HCT116 (cell line): ENCODE data around the gene RRAD. TPM values are rescaled to one million over a fixed set of nuclear protein-coding genes. Genes with fewer than 3 reads are reported as not detected.

ENCODE experiments used
- ATAC-seq: fragments of 200-7000 bp; cut with Tn5 transposase; 2 replicates; pipeline ENCODE4 v1.9.1; 2020; ENCODE audit warnings: mild to moderate bottlenecking, moderate library complexity
- BruUV-seq: library from RNA; stranded (reverse); fragments of 400-500 nt; replicated peaks from 2 replicates; lab custom pipeline; 2021; lab: Mats Ljungman, UMichigan
- CTCF ChIA-PET: fragments of 300-600 bp; sonication (Branson Sonifier 250); formaldehyde crosslinking; loops from one replicate; lab custom pipeline; 2021; ENCODE audit warnings: antibody characterized with exemption; lab: Charles Lee
- POLR2A ChIA-PET: fragments of 300-600, 350-600 bp; sonication (Branson Sonifier 250); formaldehyde crosslinking; loops from one replicate; lab custom pipeline; 2021; ENCODE audit warnings: antibody characterized with exemption; lab: Charles Lee
- RAD21 ChIA-PET, 2 experiments: fragments of 300-600 bp; sonication (Branson Sonifier 250); formaldehyde crosslinking; loops; one replicate each; lab custom pipeline; 2023; ENCODE audit warnings: low total read pairs in 2 of 2; ENCODE audit not compliant: uncharacterized antibody in 2 of 2, unreplicated experiment in 2 of 2, low non-redundant PET in 1 of 2; lab: Charles Lee
- DNase-seq: peaks from one replicate; pipeline ENCODE4 v3.0.0-alpha.2; 2010; ENCODE audit warnings: low read depth, low spot score
- H2AFZ ChIP-seq: fragments of 200-600 bp; shearing (Covaris generic), sonication (generic); 2 replicates; pipeline ENCODE4 v1.6.1; 2017; ENCODE audit warnings: low read depth, mixed run types, mixed read lengths, antibody characterized with exemption, low read length; ENCODE audit not compliant: poor library complexity, severe bottlenecking
- H3K27ac ChIP-seq: 2 replicates; pipeline ENCODE4 v1.5.1; 2012; ENCODE audit warnings: low read depth, low read length
- H3K27me3 ChIP-seq: fragments of 200-600 bp; sonication (generic); 2 replicates; pipeline ENCODE4 v1.6.1; 2016; ENCODE audit warnings: mixed run types, low read length, mixed read lengths; ENCODE audit not compliant: insufficient read depth
- H3K36me3 ChIP-seq, 2 experiments: fragments of 200-500 bp in 1 of 2; fragments of 200-600 bp in 1 of 2; sonication (Bioruptor generic) in 1 of 2; sonication (generic) in 1 of 2; 2 replicates each; pipeline versions ENCODE4 v1.5.1 to v1.6.1; 2014 to 2016; ENCODE audit warnings: low read length in 2 of 2, inconsistent platforms in 1 of 2, mixed read lengths in 1 of 2, mixed run types in 1 of 2; ENCODE audit not compliant: insufficient read depth in 2 of 2, control insufficient read depth in 1 of 2
- H3K4me1 ChIP-seq, 2 experiments: fragments of 200-600 bp in 1 of 2; sonication (generic) in 1 of 2; 2 replicates each; pipeline versions ENCODE4 v1.5.1 to v1.6.1; 2012 to 2017; ENCODE audit warnings: low read length in 2 of 2, inconsistent platforms in 1 of 2, mild to moderate bottlenecking in 1 of 2, mixed read lengths in 1 of 2, mixed run types in 1 of 2, moderate library complexity in 1 of 2; ENCODE audit not compliant: insufficient read depth in 2 of 2, control insufficient read depth in 1 of 2
- H3K4me2 ChIP-seq: fragments of 200-600 bp; sonication (generic); 2 replicates; pipeline ENCODE4 v1.6.1; 2017; ENCODE audit warnings: mixed run types, low read length, mixed read lengths
- H3K4me3 ChIP-seq, 2 experiments: fragments of 200-600 bp in 1 of 2; sonication (generic) in 1 of 2; replicated peaks in 1 of 2; 2 replicates each; pipeline ENCODE4 v1.5.1; 2011 to 2016; ENCODE audit warnings: low read length in 2 of 2, control low read depth in 1 of 2, low read depth in 1 of 2, mild to moderate bottlenecking in 1 of 2, mixed read lengths in 1 of 2, mixed run types in 1 of 2
- H3K79me2 ChIP-seq: fragments of 200-600 bp; sonication (generic); 2 replicates; pipeline ENCODE4 v1.6.1; 2017; ENCODE audit warnings: mild to moderate bottlenecking, mixed run types, low read length, moderate library complexity, mixed read lengths; ENCODE audit not compliant: insufficient read depth
- H3K9ac ChIP-seq: fragments of 200-600 bp; sonication (generic); 2 replicates; pipeline ENCODE4 v1.6.1; 2016; ENCODE audit warnings: low read length, mixed read lengths
- H3K9me2 ChIP-seq: fragments of 200-600 bp; sonication (generic), shearing (Covaris generic); 2 replicates; pipeline ENCODE4 v1.6.1; 2017; ENCODE audit warnings: mixed run types, mild to moderate bottlenecking, moderate library complexity; ENCODE audit not compliant: insufficient read depth
- H3K9me3 ChIP-seq, 2 experiments: fragments of 200-500 bp in 1 of 2; fragments of 200-600 bp in 1 of 2; sonication (Bioruptor generic) in 1 of 2; sonication (generic) in 1 of 2; 2 replicates each; pipeline ENCODE4 v1.6.1; 2014 to 2017; ENCODE audit warnings: low read length in 2 of 2, mixed read lengths in 2 of 2, inconsistent platforms in 1 of 2, low read depth in 1 of 2, mild to moderate bottlenecking in 1 of 2, mixed run types in 1 of 2, moderate library complexity in 1 of 2; ENCODE audit not compliant: control insufficient read depth in 1 of 2, insufficient read depth in 1 of 2
- H4K20me1 ChIP-seq: fragments of 200-600 bp; sonication (generic), shearing (Covaris generic); 2 replicates; pipeline ENCODE4 v1.6.1; 2017; ENCODE audit warnings: mixed run types, mild to moderate bottlenecking, moderate library complexity; ENCODE audit not compliant: insufficient read depth
- CBX3 ChIP-seq: IDR thresholded peaks from 2 replicates; pipeline ENCODE4 v1.6.1; 2012; ENCODE audit warnings: low read depth
- CEBPB ChIP-seq: IDR thresholded peaks from 2 replicates; pipeline ENCODE4 v1.6.1; 2012; ENCODE audit warnings: low read depth
- EGR1 ChIP-seq: IDR thresholded peaks from 2 replicates; pipeline ENCODE4 v1.6.1; 2012; ENCODE audit warnings: low read depth
- ELF1 ChIP-seq: IDR thresholded peaks from 2 replicates; pipeline ENCODE4 v1.6.1; 2012; ENCODE audit warnings: low read depth, borderline replicate concordance
- JUND ChIP-seq: IDR thresholded peaks from 2 replicates; pipeline ENCODE4 v1.6.1; 2012
- POLR2AphosphoS5 ChIP-seq: IDR thresholded peaks from 2 replicates; pipeline ENCODE4 v1.6.1; 2011; ENCODE audit warnings: mild to moderate bottlenecking, low read depth, low read length, moderate library complexity
- RAD21 ChIP-seq: IDR thresholded peaks from 2 replicates; pipeline ENCODE4 v1.6.1; 2012; ENCODE audit warnings: low read depth, mild to moderate bottlenecking
- SIN3A ChIP-seq: IDR thresholded peaks from 2 replicates; pipeline ENCODE4 v1.6.1; 2012; ENCODE audit warnings: low read depth
- TCF7L2 ChIP-seq: IDR thresholded peaks from 2 replicates; pipeline ENCODE4 v1.7.0; 2011; ENCODE audit warnings: borderline replicate concordance, inconsistent platforms; ENCODE audit not compliant: insufficient read depth, insufficient read length; ENCODE audit errors: extremely low read depth
- ZFX ChIP-seq: fragments of 450-650 bp; IDR thresholded peaks from 2 replicates; pipeline ENCODE4 v1.6.1; 2017
- ZNF274 ChIP-seq: fragments of 200-500 bp; sonication (Bioruptor generic); IDR thresholded peaks from 2 replicates; pipeline ENCODE4 v1.6.1; 2014; ENCODE audit warnings: mild to moderate bottlenecking, low read depth, low read length, inconsistent platforms
- intact Hi-C: fragments of 100-400 bp; cut with micrococcal nuclease; formaldehyde crosslinking; loops from 2 replicates; pipeline ENCODE4 v1.10.0; 2022
- total RNA-seq: library from RNA; stranded (reverse); gene quantifications from one replicate; pipeline ENCODE4 v1.2.1, GENCODE V29; 2021; ENCODE audit not compliant: unreplicated experiment
- TF ChIP-seq, protein P1 (sequence below): IDR thresholded peaks from 2 replicates; pipeline ENCODE4 v1.6.1; 2011; ENCODE audit warnings: mild to moderate bottlenecking, low read length, moderate library complexity; ENCODE audit not compliant: insufficient replicate concordance; ENCODE audit errors: extremely low read depth

Gene RRAD
- total RNA-seq, 1 experiment from 2014 or later, result 2.2 TPM

DNA sequence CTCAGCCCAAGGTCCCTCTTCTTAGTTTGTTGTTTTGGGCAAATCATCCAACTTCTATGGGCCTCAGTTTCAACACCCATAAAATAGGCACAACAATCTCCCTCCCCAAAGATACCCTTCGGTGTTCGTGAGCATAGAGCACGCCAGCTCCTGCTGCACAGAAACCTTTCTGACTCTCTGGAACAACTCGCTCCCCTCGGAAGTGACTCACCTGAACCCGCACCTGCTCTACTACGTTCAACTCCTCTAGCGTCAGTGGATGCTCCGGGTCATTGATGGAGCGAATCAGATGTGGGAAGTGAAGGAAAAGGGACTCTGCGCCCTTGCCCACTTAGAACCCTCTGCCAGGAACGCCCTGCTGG, 8.4 kb upstream of the RRAD start:
- Histone ChIP-seq H3K27ac (peak overlapping the region; percentile 95), H3K9ac (peak overlapping the region; percentile 98), H4K20me1 (no peaks in the 10 kb centered on the region), H3K9me3 (no peaks in the 10 kb centered on the region), H3K36me3 (peaks cover 5 to 17% of the 10 kb centered on the region in 2 experiments; a peak in 2 of 4 replicates), H3K4me2 (peak overlapping the region; percentile 97), H3K4me1 (peaks cover 0 to 35% of the 10 kb centered on the region in 2 experiments; a peak in 3 of 4 replicates), H2AFZ (no peak overlapping the region), H3K27me3 (no peaks in the 10 kb centered on the region), H3K4me3 (peak overlapping the region; percentile 99), H3K79me2 (peaks cover 58% of the 10 kb centered on the region), H3K9me2 (no peaks in the 10 kb centered on the region)
- ATAC-seq, result peak; percentile 37
- RAD21 ChIA-PET, result no interaction called here
- POLR2A ChIA-PET, result no interaction called here
- intact Hi-C loops, result no loop called here
- BruUV-seq, result TSS peak; percentile 53
- CTCF ChIA-PET, result no interaction called here
- TF ChIP-seq, protein P1, sequence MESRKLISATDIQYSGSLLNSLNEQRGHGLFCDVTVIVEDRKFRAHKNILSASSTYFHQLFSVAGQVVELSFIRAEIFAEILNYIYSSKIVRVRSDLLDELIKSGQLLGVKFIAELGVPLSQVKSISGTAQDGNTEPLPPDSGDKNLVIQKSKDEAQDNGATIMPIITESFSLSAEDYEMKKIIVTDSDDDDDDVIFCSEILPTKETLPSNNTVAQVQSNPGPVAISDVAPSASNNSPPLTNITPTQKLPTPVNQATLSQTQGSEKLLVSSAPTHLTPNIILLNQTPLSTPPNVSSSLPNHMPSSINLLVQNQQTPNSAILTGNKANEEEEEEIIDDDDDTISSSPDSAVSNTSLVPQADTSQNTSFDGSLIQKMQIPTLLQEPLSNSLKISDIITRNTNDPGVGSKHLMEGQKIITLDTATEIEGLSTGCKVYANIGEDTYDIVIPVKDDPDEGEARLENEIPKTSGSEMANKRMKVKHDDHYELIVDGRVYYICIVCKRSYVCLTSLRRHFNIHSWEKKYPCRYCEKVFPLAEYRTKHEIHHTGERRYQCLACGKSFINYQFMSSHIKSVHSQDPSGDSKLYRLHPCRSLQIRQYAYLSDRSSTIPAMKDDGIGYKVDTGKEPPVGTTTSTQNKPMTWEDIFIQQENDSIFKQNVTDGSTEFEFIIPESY, result no peak
- TF ChIP-seq CBX3, result no peak
- no peak for TF ChIP-seq JUND
- no peak for TF ChIP-seq ZFX
- no peak for TF ChIP-seq RAD21
- TF ChIP-seq SIN3A, result no peak
- TF ChIP-seq CEBPB, result no peak
- no peak for TF ChIP-seq EGR1
- no peak for TF ChIP-seq POLR2AphosphoS5
- no peak for TF ChIP-seq ELF1
- TF ChIP-seq TCF7L2, result no peak
- TF ChIP-seq ZNF274, result no peak
- no peak for DNase-seq
